Measurements from ENCODE around the gene MRPL55. TPM values are rescaled to one million over a fixed set of nuclear protein-coding genes. Genes with fewer than 3 reads are reported as not detected.

The MRPL55 gene
- total and polyA plus RNA-seq, 2 of the 13 experiments (the other 11 are each of a cell fraction or from before 2014, with no cell fraction given), result 58.6 to 92.9 TPM

DNA sequence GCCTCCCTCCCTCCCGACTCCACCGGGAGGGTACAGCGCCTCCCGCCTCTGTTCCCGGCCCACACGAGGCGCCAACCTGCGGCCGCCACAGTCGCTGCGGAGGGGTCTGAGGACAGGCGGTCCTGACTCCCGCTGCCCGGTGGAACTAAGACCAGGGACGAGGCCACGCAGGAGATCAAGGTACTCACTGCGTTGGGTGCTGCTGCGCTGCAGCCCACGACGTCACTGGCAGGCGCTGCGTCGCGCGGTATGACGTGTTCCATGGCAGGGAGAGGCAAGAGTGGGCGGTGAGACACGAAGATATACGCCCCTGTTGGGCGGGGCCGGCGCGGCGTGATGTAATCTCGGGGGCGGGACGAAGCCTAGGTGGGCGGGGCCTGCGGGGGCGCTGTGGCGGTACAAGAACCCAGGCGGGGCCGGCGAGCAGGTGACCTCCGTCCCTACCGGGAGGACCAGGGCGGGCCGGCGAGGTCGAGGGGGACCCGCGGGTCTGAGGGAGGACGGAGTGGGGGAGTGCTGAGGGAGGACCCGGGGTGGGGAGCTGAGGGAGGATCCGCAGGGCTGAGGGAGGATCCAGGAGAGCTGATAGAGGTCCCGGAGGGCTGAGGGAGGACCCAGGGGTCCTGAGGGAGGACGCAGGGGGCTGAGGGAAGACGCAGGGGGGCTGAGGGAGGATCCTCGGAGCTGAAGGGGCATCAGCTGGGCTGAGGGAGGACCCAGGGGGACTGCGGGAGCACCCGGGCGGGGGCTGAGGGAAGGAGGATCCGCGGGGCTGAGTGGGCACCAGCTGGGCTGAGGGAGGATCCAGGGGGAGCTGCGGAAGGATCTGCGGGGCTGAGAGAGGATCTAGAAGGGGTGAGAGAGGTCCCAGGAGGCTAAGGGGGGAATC is at the start of gene MRPL55 (continued):
- TF ChIP-seq, protein P1, sequence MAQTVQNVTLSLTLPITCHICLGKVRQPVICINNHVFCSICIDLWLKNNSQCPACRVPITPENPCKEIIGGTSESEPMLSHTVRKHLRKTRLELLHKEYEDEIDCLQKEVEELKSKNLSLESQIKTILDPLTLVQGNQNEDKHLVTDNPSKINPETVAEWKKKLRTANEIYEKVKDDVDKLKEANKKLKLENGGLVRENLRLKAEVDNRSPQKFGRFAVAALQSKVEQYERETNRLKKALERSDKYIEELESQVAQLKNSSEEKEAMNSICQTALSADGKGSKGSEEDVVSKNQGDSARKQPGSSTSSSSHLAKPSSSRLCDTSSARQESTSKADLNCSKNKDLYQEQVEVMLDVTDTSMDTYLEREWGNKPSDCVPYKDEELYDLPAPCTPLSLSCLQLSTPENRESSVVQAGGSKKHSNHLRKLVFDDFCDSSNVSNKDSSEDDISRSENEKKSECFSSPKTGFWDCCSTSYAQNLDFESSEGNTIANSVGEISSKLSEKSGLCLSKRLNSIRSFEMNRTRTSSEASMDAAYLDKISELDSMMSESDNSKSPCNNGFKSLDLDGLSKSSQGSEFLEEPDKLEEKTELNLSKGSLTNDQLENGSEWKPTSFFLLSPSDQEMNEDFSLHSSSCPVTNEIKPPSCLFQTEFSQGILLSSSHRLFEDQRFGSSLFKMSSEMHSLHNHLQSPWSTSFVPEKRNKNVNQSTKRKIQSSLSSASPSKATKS (CRISPR knock-in tag; IDR thresholded peaks at IDR 0.05), result 0 out of 2 replicates have a peak, but pooled peaks have one; percentile 6
- TF ChIP-seq MYC (CRISPR knock-in tag; IDR thresholded peaks at IDR 0.05; ENCODE audit: borderline replicate concordance) (peak; percentile 81), ZBTB38 (CRISPR knock-in tag; IDR thresholded peaks at IDR 0.05) (peak; percentile 35), ZNF17 (CRISPR knock-in tag; IDR thresholded peaks at IDR 0.05) (no peak), KLF16 (CRISPR knock-in tag; IDR thresholded peaks at IDR 0.05) (peak in 1 of 2 experiments; percentile 89; a peak in 2 of 4 replicates), TSC22D2 (CRISPR knock-in tag; IDR thresholded peaks at IDR 0.05; ENCODE audit: borderline replicate concordance) (0 out of 2 replicates have a peak, but pooled peaks have one; percentile 66), ZNF136 (CRISPR knock-in tag; IDR thresholded peaks at IDR 0.05; ENCODE audit: low read depth) (peak; percentile 85; the same call in 1 of the 2 replicates), RELA (CRISPR knock-in tag; IDR thresholded peaks at IDR 0.05) (no peak; the same call in 1 of the 2 replicates), CHCHD3 (CRISPR knock-in tag; IDR thresholded peaks at IDR 0.05) (0 out of 2 replicates have a peak, but pooled peaks have one; percentile 66), ZNF333 (CRISPR knock-in tag; IDR thresholded peaks at IDR 0.05; ENCODE audit: borderline replicate concordance) (no peak), ZBTB3 (CRISPR knock-in tag; IDR thresholded peaks at IDR 0.05; ENCODE audit: borderline replicate concordance, low read depth) (no peak), SKIL (CRISPR knock-in tag; IDR thresholded peaks at IDR 0.05; ENCODE audit: borderline replicate concordance) (no peak), EED (CRISPR knock-in tag; IDR thresholded peaks at IDR 0.05) (peak; percentile 89; the same call in 1 of the 2 replicates), ZNF367 (CRISPR knock-in tag; IDR thresholded peaks at IDR 0.05; ENCODE audit: borderline replicate concordance) (no peak), MEIS2 (CRISPR knock-in tag; IDR thresholded peaks at IDR 0.05) (peak; percentile 84), ZNF124 (CRISPR knock-in tag; IDR thresholded peaks at IDR 0.05) (peak; percentile 51; the same call in 1 of the 2 replicates), TRIM22 (IDR thresholded peaks at IDR 0.05) (no peak), ZFP62 (CRISPR knock-in tag; IDR thresholded peaks at IDR 0.05) (0 out of 2 replicates have a peak, but pooled peaks have one; percentile 82), CC2D1A (CRISPR knock-in tag; IDR thresholded peaks at IDR 0.05) (peak; percentile 93)
- TF ChIP-seq, protein P2, sequence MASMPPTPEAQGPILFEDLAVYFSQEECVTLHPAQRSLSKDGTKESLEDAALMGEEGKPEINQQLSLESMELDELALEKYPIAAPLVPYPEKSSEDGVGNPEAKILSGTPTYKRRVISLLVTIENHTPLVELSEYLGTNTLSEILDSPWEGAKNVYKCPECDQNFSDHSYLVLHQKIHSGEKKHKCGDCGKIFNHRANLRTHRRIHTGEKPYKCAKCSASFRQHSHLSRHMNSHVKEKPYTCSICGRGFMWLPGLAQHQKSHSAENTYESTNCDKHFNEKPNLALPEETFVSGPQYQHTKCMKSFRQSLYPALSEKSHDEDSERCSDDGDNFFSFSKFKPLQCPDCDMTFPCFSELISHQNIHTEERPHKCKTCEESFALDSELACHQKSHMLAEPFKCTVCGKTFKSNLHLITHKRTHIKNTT (CRISPR knock-in tag; IDR thresholded peaks at IDR 0.05), result no peak

Data from HepG2 (cell line).